GM19240 (cell line): Measurements from ENCODE around the gene CELF2.

ENCODE experiments used
- DNase-seq: peaks from one replicate; pipeline ENCODE4 v3.0.0; 2011; ENCODE audit warnings: low spot score; ENCODE audit not compliant: insufficient read length

Gene CELF2

GRCh38 chr10:11245510-11245909, 227.8 kb downstream of the CELF2 start:
- DNase-seq = no peak

DNA sequence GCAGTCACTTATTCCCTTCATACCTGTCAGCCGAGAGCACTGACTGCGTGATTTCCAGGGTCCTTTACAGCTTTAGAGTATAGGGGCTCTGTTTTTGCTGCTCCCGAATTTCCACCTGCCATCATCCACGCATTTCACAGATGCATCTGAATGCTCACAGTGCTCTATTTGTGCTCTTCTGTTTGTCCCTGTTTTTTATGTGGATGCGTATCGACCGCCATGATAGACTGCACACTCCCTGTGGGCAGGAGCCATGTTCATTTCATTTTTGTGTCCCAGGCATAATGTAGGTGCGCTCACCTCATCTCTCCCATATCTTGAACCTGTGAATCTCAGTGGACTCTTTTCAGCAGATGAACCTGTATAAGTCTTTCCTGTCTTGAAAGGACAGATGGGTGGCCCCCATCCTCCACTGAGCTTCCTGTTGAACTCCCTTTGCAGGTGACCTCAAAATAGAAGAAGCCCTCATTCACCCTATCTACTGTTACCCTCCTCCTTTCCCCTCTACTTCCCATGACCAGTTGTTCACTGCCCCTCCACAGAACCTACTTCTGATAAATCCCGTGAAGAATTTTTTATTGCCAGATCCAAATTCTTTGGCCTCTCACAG, 228.4 kb downstream of the CELF2 start:
- no peak for DNase-seq

GRCh38 chr10:11246752-11247467, 229.2 kb downstream of the CELF2 start:
- no peak for DNase-seq

DNA sequence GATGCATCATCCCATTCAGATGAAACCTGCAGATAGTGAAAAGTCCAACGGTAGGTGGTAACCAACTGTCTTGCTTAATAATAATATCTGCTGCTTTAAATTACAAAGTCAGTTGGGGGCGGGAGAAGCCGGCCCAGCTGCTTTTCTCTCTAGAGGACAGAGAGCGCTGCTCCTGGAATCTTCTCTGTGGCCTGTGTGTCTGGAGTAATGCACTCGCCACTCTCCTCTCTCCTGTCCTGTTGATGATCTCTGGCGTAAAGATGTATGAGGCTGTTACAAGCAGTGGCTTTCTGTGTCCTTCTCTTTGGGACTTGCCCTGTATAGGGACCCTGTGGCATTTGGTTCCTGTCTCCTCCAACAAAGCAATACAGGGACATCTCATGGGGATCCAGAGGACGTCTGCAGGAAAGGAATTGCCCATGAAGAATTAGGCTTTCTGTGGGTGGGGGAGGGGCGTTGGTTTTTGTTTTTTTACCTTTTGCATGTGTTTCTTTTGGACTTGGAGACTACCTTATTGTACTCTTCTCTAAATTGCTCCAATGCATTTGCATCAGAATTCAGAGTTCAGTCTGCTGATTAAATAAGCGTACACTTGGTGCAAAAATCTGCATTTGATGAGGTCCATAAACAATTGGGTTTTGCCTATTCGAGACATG, 231.6 kb downstream of the CELF2 start:
- no peak for DNase-seq

- DNase-seq = no peak
Observed at GRCh38 chr10:11249808-11250195, 232.1 kb downstream of the CELF2 start.

DNA sequence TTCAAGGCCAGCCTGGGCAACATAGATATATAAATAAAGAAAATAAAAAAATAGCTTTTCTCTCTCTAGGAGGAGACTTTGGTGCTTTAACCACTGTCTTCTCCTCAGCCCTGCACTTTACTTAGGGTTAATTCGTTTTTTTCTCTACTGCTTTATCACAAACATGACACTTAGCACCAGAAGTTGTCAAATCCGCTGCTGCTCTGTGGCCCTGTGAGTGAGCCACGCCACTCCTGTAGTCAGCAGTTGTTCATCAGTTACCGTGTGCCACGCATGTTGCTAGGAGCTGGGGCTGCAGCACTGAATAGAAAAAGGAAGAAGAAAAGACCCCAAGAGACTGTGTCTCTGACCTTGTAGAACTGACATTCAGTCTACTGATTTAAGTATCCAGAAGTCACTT, 232.6 kb downstream of the CELF2 start:
- no peak for DNase-seq

DNA sequence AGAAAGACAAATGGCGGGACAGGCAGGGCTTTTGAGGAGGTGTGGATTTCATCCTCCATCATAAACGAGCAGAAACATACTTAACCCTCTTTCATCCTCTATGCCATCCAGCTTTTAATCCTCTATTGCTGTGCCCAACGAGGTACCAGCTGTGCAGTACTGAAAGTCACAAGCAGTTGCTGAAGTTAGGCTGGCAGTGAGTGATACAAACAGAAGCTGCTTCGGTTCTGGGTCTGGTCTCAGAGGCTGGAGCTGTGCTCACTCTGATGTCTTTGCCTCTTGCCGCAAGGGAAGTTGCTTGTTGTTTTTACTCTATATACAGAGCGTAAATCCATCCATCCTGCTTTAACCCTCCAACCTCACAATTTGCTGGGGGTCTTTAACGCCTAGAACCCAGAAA, 235.2 kb downstream of the CELF2 start:
- no peak for DNase-seq

DNA sequence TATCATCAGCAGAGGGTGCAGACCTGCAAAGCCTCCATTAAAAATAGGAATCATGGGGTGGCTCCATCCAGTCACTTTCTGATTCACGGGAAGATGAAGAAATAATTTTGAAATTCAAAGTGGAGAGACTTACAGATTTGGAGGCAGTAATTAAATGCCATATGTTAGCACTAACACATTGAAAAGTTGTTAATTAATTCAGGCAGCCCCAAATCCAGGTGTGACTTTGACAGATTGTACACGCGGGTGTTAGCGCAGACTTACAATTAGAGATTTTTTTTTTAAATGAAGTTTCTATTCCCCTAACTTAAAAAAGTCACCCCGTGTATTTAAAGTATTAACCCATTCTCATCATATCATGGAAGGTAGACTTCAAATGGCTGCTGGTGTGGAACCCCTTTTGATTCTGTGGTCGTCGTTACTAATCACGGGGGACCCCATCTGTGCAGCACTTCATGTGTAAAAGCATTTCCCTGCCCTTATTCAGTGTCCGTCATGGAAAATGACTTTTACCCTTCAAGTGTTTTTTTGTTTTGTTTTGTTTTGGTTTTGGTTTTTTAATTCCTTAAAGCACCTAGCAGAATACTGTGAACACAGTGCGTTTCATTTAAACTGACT, 235.8 kb downstream of the CELF2 start:
- no peak for DNase-seq

DNA sequence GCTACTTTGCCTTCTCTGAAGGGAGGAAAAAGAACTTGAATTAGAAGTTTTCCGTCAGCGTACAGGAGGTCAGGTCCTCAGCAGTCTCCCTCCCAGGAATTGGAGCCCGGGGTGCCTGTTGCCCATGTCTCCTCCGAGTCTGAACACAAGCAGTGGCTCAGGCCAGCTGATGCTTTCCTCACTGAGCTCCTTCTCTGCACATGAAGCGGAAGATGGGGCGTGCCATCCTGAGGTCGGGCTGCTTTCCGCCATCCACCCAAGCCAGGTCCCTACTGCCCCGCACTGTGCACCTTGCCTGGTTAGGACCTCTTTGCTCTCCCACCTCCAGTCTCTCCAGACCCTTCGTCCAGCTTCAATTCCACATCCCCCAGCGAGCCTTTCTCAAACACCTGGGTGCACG, 237.5 kb downstream of the CELF2 start:
- no peak for DNase-seq

DNA sequence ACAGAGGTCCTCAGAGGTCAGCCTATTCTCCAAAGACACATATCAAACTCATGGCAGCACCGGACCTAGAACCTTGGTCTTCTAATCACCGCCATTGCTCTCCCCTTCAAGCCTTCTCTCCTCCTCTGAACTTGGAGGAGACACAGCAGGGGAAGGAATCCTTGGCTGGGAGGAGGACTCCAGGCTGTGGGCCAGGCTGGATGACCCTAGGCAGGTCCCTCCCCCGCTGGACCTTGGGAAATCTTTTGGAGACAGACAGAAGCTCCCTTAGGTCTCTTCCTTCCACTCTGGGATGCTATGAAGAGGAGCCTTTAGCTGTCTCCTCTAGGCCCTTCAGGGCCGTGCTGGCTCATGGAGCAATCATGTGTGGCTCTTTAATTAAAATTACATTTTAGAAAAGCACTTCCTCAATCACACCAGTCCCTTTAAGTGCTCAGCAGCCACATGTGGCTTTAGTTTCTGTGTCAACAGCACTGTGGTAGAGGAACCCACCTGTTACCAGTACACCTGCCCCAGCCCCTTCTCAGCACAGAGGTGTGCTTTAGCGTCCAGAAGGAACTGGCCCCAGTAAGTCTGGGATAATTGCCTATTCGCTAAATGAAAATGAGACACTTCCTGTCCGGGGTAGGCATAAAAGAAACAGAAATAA, 238.2 kb downstream of the CELF2 start:
- no peak for DNase-seq

DNA sequence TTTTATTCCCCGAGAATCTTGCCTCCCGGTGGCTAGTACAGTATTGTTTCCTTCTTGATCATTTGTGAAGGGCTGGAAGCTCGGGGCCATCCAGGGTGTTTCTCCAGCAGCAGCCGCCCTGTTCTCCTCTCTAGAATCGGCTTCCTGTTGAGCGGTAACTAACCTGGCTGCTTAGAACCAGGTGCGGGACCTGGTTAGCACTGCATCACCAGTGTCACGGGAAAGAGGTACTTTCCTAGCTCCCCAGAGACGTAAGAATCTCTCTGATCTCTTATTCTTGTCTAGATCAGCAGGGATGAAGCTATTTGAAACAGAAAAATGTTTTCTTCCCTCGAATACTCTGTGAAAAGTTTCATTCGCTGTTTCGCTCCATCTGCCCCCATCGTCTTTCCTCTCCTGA, 239.2 kb downstream of the CELF2 start:
- DNase-seq = no peak

- DNase-seq = no peak
Observed at GRCh38 chr10:11257440-11258090, 239.9 kb downstream of the CELF2 start.

- DNase-seq = no peak
Observed at GRCh38 chr10:11260170-11260569, 242.5 kb downstream of the CELF2 start.

- no peak for DNase-seq
Observed at GRCh38 chr10:11261143-11261542, 243.5 kb downstream of the CELF2 start.

DNA sequence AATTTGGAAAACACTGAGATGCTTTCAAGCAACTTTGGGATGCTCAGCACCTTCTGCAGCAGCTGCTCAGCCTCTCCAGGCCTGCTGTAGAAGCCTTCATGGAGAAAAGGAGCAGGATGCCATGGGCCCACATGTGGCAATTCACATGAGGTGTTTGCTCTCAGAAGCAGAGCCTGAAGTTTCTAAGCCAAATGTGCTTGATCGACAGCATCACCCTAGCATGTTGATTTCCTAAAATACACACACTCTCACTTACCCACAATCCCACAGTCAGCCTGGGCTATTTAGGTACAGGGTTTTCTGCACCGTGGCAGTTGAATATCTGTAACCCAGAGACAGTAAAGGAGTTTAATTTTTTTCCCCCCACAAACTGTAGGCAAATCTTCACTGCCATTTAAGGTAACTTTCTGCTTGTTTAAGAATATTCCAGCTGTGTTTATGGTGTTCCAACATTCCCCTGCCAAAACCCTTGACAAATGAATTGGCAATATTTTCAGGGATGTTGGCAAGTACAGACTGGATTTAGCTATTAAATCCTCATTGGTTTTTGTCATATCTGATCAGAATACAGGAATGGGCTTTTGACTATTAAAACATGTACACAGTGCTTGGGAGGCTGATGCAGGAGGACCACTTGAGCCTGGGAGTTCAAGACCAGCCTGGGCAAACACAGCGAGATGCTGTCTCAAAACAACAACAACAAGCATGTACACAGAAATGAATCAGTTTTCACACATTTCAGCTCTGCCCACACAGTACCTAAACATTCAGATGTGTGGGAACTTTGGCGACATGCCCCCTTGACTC, 244.2 kb downstream of the CELF2 start:
- DNase-seq = no peak

DNA sequence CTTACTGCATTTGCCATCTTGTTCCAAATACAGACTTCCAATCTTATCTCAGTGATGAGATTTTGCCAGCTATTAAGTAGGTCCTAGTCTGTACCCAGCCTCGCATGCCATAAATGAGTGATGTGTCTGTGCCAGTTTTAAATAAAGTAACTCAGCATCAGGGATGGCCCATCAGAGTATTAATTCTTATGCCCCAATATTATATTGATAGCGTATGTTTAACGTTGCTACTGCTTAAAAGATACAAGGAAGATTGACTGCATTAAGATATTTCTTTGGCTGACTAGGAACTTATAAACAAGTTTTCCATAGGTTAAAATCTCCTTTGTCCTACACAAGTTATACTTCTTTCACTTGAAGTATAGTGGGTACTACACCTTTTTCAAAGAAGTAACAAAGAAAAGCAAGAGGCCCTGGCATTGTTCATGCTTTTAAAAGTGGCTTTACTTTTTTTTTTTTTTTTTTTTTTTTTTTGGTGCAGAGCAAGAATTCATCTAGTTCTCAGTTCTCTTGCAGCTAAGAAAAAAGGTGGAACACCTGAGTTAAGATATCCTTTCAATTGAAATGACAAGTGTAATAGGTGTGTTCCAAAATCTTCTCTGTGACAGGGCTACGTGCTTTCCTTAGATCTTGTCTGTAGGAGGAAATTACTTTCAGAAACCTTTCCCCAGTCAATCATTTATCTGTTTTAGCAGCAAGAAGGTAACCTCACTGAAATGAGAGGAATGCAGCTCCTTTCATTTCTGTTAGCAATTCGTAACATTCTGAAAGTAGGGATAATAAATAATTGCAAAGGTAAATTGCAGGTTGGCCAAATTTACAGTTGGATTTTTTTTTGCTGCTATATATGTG, 245.0 kb downstream of the CELF2 start:
- no peak for DNase-seq

DNA sequence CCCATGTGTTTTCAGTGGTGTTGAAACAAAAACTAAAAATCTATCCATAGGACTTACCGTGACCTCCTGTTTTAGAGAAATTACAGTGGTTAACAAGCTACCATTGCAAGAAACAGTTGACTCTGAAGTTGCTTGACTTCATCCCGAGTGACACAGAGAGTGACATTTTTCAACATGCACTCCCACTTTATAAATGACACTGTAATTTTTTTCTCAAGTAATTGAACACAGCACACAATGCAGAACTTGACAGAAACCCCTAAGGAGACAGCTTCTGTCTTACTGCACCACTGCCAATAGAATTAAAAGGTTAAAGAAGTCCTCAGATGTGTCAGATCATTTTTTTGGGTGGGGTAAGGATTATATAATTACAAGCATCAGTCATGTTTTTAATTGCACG, 246.1 kb downstream of the CELF2 start:
- DNase-seq = no peak

DNA sequence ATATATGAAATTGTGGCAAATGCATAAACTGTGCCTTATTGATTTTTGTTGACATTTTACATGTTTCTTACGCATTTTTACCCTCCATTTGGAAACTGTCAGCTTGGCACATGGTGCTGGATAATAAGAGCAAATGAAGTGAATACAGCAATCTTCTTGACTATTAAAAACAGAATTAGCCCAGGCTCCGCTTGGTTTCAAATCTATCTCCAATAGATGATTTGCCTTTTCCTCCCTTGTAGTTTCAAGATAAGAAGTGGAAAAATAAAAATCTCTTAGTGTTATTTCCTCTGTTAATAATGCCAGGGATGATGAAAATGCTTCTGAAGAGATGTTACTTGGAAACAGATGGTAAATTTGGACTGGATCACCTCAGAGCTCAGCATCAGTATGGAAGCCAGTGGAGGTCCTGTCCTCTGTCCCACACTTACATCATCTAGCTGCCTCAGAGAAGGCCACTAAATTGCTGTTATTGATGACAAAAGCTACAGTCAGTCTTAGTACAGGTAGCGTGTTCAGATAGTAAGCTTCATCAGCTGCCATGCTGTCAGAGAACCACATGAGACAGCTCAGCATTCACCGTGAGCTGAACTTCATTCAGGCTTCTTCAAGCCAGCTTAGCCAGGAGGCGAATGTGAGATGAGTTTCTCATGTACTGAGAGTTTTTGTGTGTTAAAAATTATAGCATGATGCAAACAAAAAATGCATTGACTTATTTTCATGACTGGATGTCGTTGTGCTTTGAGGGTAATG, 246.8 kb downstream of the CELF2 start:
- no peak for DNase-seq

DNA sequence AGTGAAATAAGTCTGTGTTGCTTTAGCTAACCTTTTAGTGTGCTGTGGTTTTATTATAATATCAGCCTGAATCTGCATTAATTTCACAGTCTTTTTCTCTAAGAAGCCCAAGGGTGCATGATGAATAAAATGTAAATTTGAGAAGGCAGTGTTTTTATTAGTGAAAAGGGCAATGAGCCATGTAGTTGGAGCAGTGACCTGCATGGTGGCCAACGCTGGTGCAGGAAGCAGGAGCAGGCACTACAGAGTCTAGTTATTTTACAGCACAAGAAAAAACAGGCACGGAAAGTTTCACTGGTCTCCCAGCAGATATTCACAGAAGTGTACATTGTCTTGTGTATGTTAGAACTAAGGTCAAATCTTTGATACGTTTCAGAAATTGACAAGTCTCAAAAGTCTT, 247.8 kb downstream of the CELF2 start:
- no peak for DNase-seq
